Small intestine (tissue), 16 donors: Measurements from ENCODE around the gene HIC2. TPM values are rescaled to one million over a fixed set of nuclear protein-coding genes. Genes with fewer than 3 reads are reported as not detected.
A peak's percentile ranks its signal among the peaks of the same experiment; 100 is the strongest.
"Not testable (repeated sequence)": the region's sequence is repeated elsewhere in the genome, so short reads cannot be mapped to it uniquely, and the experiment has no call there.

ENCODE experiments used
- DNase-seq, 2 donors: peaks; one replicate each; pipeline versions ENCODE4 v3.0.0 to v3.0.0-alpha.2; 2013
- FAIRE-seq: peaks from 2 replicates; lab custom pipeline; 2012; peaks lifted over from hg19 to GRCh38; lab: Jason Lieb, UNC
- H3K27ac ChIP-seq, 3 donors: one replicate each; pipeline ENCODE4 v1.5.1; 2013; ENCODE audit warnings: low read length in 2 of 3, mild to moderate bottlenecking in 2 of 3, control low read depth in 1 of 3, inconsistent platforms in 1 of 3, low read depth in 1 of 3, moderate library complexity in 1 of 3
- H3K27me3 ChIP-seq, 3 donors: one replicate each; pipeline ENCODE4 v1.6.1; 2013; ENCODE audit warnings: low read length in 3 of 3, inconsistent platforms in 1 of 3; ENCODE audit not compliant: control insufficient read depth in 3 of 3, insufficient read depth in 3 of 3
- H3K36me3 ChIP-seq, 3 donors: one replicate each; pipeline ENCODE4 v1.6.1; 2013; ENCODE audit warnings: low read length in 3 of 3, inconsistent platforms in 1 of 3, low read depth in 1 of 3, mild to moderate bottlenecking in 1 of 3, moderate library complexity in 1 of 3; ENCODE audit not compliant: control insufficient read depth in 3 of 3, insufficient read depth in 2 of 3
- H3K4me1 ChIP-seq, 3 donors: one replicate each; pipeline ENCODE4 v1.6.1; 2013; ENCODE audit warnings: low read length in 2 of 3, inconsistent platforms in 1 of 3, low read depth in 1 of 3, mild to moderate bottlenecking in 1 of 3, moderate library complexity in 1 of 3; ENCODE audit not compliant: control insufficient read depth in 3 of 3, insufficient read depth in 2 of 3
- H3K4me3 ChIP-seq, 3 donors: one replicate each; pipeline ENCODE4 v1.5.1; 2013; ENCODE audit warnings: low read length in 3 of 3, control low read depth in 1 of 3, inconsistent platforms in 1 of 3, low read depth in 1 of 3, mild to moderate bottlenecking in 1 of 3, moderate library complexity in 1 of 3
- H3K9me3 ChIP-seq, 2 donors: one replicate each; pipeline ENCODE4 v1.6.1; 2013; ENCODE audit warnings: low read depth in 1 of 2, low read length in 1 of 2; ENCODE audit not compliant: control insufficient read depth in 2 of 2, insufficient read depth in 1 of 2
- WGBS, 3 donors: extraction: QIAGEN DNeasy Blood & Tissue Kit; methylation state at CpG; one replicate each; pipeline ENCODE4 v1.1.7; 2013; 5-methylcytosine and 5-hydroxymethylcytosine counted together
- long read RNA-seq, 10 donors: transcript quantifications; one replicate each; lab custom pipeline, GENCODE V29; 2026
- polyA plus RNA-seq, 4 donors: library from polyadenylated mRNA; stranded (reverse) in 3 of 4; unstranded in 1 of 4; fragments of 200-250 nt in 3 of 4; fragments of 120-200 nt in 1 of 4; gene quantifications; one replicate each; pipeline versions ENCODE4 v1.2.1 to v1.2.3, GENCODE V29; 2013
- donor health status: healthy with polysubstance abuse.
- donor health status: control.
- donor health status: control.
- donor health status: Bipolar disorder and iron deficiency.
- donor health status: healthy.

The HIC2 gene
- polyA plus RNA-seq: 10 to 100 TPM in 1 of 4 donors, 1 to 10 TPM in 2, under 1 TPM in 1; 0.81 to 28.6 (median 1.5) TPM
- long read RNA-seq, donor 1, full-length matches to known transcripts: 13 of 42 reads
- long read RNA-seq, donor 1, partial matches to known transcripts: 29 of 42 reads
- long read RNA-seq, donor 1, other reads (novel, unspliced or antisense): 0 of 42 reads
- long read RNA-seq, donor 2, full-length matches to known transcripts: 1 of 1 reads
- long read RNA-seq, donor 2, partial matches to known transcripts: 0 of 1 reads
- long read RNA-seq, donor 2, other reads (novel, unspliced or antisense): 0 of 1 reads
- long read RNA-seq, donor 3, full-length matches to known transcripts: 1 of 1 reads
- long read RNA-seq, donor 3, partial matches to known transcripts: 0 of 1 reads
- long read RNA-seq, donor 3, other reads (novel, unspliced or antisense): 0 of 1 reads
- long read RNA-seq, donor 4: 0 reads
- long read RNA-seq, donor 5: 0 reads
- long read RNA-seq, donor 6, full-length matches to known transcripts: 2 of 2 reads
- long read RNA-seq, donor 6, partial matches to known transcripts: 0 of 2 reads
- long read RNA-seq, donor 6, other reads (novel, unspliced or antisense): 0 of 2 reads
- long read RNA-seq, donor 7, full-length matches to known transcripts: 3 of 3 reads
- long read RNA-seq, donor 7, partial matches to known transcripts: 0 of 3 reads
- long read RNA-seq, donor 7, other reads (novel, unspliced or antisense): 0 of 3 reads
- long read RNA-seq, donor 8, full-length matches to known transcripts: 1 of 1 reads
- long read RNA-seq, donor 8, partial matches to known transcripts: 0 of 1 reads
- long read RNA-seq, donor 8, other reads (novel, unspliced or antisense): 0 of 1 reads
- long read RNA-seq, donor 9: 0 reads
- long read RNA-seq, donor 10, full-length matches to known transcripts: 4 of 16 reads
- long read RNA-seq, donor 10, partial matches to known transcripts: 12 of 16 reads
- long read RNA-seq, donor 10, other reads (novel, unspliced or antisense): 0 of 16 reads

GRCh38 chr22:21417227-21417746 lies at the start of gene HIC2:
TSS of gene HIC2 (plus strand) at chr22:21417371. CDS start at chr22:21442832, 25,461 bp downstream.
- DNase-seq, H3K36me3 ChIP-seq, H3K9me3 ChIP-seq, H3K4me1 ChIP-seq, FAIRE-seq, H3K27me3 ChIP-seq: not testable (repeated sequence)
- H3K27ac ChIP-seq: peak within 1 kb of the TSS in 1 of 3 donors; percentile 48
- 0 to 4% (median 3%) methylated on average over 7 to 42 of the region's 81 CpGs for WGBS, 3 donors
- peak within 1 kb of the TSS; percentile 18 to 56 (median 23) for H3K4me3 ChIP-seq

GRCh38 chr22:21368603-21369310 lies 48.4 kb upstream of the HIC2 start:
- not testable (repeated sequence) for H3K4me1 ChIP-seq, DNase-seq

GRCh38 chr22:21375880-21376279 lies 41.3 kb upstream of the HIC2 start:
- not testable (repeated sequence) for H3K9me3 ChIP-seq
- WGBS, 3 donors: no CpG with 5 or more reads among the region's 4 CpGs

More at GRCh38 chr22:21368603-21369310, 48.4 kb upstream of the HIC2 start:
- H3K4me3 ChIP-seq, H3K27me3 ChIP-seq, FAIRE-seq, H3K9me3 ChIP-seq, H3K36me3 ChIP-seq, H3K27ac ChIP-seq: not testable (repeated sequence)
- WGBS, 3 donors: 88 to 93% (median 89%) methylated on average over 2 to 3 of the region's 12 CpGs

GRCh38 chr22:21383701-21384467 lies 33.3 kb upstream of the HIC2 start, which contains the start of gene RIMBP3B:
TSS of gene RIMBP3B (plus strand) at chr22:21383751. CDS start at chr22:21383859, 108 bp downstream.
- H3K4me1 ChIP-seq, H3K9me3 ChIP-seq, H3K27ac ChIP-seq, H3K36me3 ChIP-seq, DNase-seq, H3K27me3 ChIP-seq, FAIRE-seq, H3K4me3 ChIP-seq: not testable (repeated sequence)
- no CpG with 5 or more reads among the region's 91 CpGs for whole genome bisulfite sequencing, 3 donors

More at GRCh38 chr22:21375880-21376279, 41.3 kb upstream of the HIC2 start:
- FAIRE-seq, H3K4me1 ChIP-seq, H3K27me3 ChIP-seq, H3K36me3 ChIP-seq, DNase-seq, H3K4me3 ChIP-seq, H3K27ac ChIP-seq: not testable (repeated sequence)

- not testable (repeated sequence) for H3K36me3 ChIP-seq, H3K27me3 ChIP-seq, H3K4me1 ChIP-seq, H3K27ac ChIP-seq, H3K9me3 ChIP-seq, H3K4me3 ChIP-seq, FAIRE-seq, DNase-seq
- WGBS, 3 donors: no CpG with 5 or more reads among the region's 79 CpGs
Measured at GRCh38 chr22:21384468-21385357, 32.5 kb upstream of the HIC2 start.

GRCh38 chr22:21389480-21389879 lies 27.7 kb upstream of the HIC2 start:
- H3K9me3 ChIP-seq, H3K27ac ChIP-seq, DNase-seq, H3K4me1 ChIP-seq, H3K36me3 ChIP-seq, H3K27me3 ChIP-seq, FAIRE-seq, H3K4me3 ChIP-seq: not testable (repeated sequence)
- no CpG with 5 or more reads among the region's 7 CpGs for WGBS, 3 donors

- not testable (repeated sequence) for H3K36me3 ChIP-seq, FAIRE-seq, H3K4me1 ChIP-seq, DNase-seq, H3K9me3 ChIP-seq, H3K27ac ChIP-seq, H3K4me3 ChIP-seq, H3K27me3 ChIP-seq
- no CpG with 5 or more reads among the region's 9 CpGs for WGBS, 3 donors
Measured at GRCh38 chr22:21390013-21390412, 27.2 kb upstream of the HIC2 start.
